Measurements from ENCODE around the gene P4HA3.

Gene P4HA3

DNA sequence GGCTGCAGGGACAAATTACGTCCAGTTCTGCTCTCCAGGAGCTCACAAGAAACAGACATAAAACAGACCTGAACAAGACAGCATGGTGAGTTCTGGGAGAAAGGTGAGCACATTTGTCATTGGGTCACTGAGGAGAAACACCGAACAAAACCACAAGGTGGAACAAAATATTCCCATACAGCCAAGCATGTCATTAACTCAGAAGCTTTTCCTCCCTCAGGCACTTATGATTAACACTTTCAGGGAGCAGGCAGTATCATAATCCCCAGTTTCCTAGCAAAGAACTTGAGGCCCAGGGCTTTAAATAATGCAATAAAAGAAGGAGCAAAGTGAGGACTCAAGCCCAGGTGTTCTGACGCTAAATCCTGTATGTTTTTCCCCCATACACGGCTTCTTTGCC, 43.0 kb downstream of the P4HA3 start:
- in situ Hi-C loops (cut with MboI; ENCODE audit: low sequenced_read_pairs), result no loop called here

- in situ Hi-C loops (cut with MboI; ENCODE audit: low sequenced_read_pairs), result no loop called here
Measured at GRCh38 chr11:74267014-74267413, 44.4 kb downstream of the P4HA3 start.

GRCh38 chr11:74265256-74265655, 46.2 kb downstream of the P4HA3 start:
- in situ Hi-C loops (cut with MboI; ENCODE audit: low sequenced_read_pairs), result no loop called here

DNA sequence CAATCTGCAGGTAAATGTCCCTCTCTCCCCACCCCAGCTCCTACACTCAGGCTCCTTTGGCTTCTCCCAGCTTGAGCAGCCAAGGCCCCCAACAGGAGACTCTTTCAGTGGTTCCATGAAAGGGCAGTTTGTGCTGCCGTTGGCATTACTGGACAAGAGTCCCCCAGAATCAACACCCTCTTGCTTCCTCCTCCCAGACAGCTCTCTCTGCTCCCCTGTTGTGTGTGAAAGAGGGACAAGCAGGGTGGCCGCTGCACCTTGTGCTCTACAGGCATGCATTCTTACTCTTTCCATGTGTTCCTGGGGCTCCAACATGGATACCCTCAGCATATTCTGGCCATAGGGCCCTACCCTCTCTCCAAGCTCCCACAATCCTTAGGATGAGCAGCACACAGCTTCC, 48.7 kb downstream of the P4HA3 start:
- in situ Hi-C loops (cut with MboI; ENCODE audit: low sequenced_read_pairs), result no loop called here

DNA sequence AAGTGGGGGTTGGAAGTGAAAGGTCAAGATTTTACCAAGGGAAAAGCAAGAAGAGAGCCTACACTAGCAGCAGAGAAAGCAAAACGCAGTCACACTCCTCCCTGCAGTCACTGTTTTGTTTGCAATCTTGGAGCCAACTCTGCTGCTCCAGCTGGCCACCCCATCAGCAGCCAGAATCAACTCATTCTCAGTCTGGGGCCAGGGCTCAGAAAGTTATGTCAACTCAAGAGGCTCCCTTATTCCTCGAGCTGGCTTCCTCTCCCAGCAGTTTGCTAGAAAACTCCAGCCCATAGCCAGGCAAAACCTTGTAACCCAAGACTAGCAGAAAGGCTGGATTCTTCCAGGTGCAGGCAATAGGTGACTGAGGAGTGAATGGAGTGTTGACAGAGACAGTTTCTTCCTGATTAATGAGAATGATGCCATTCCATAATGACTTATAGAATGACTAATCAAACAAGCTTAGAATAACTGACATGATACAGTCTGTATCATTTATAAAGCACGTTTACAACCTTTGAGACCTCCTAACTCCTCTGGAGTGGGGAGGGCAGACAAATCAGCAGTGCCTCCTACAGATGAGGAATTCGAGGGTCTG, 53.4 kb downstream of the P4HA3 start:
- in situ Hi-C loops (cut with MboI; ENCODE audit: low sequenced_read_pairs), result no loop called here

DNA sequence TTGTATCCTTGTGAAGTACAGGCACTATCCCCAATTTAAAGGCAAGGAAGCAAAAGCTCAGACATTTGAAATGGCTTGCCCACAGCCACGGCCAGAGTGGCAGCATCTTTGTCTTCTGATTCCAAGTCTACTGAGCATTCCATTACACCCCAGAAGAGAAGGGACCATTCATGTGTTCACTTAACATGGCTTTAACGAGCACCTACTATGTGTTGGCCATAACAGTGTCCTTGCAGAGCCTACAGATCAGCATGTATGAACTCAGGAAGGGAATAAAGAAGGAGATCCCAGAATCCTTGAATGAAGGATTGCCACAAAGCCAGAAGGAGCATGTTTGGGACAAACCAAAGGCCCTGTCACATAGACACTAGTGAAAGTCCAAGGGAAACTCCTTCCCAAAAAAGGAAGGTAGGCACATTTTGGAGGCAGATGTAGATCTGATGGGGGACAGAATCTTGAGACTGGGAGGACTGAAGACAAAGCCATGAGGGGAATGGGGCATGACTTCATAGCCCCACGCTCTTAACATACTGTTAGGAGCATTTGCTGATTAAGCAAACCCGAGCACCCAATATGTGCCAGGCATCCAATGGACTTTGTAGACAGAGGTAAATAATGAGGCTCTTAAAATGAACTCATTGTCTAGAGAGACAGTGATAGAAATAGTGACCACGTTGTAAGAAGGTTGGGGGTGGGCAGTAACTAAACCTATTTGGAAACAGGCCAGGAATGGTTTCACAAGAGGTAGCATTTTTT, 54.9 kb downstream of the P4HA3 start:
- in situ Hi-C loops (cut with MboI; ENCODE audit: low sequenced_read_pairs), result no loop called here

DNA sequence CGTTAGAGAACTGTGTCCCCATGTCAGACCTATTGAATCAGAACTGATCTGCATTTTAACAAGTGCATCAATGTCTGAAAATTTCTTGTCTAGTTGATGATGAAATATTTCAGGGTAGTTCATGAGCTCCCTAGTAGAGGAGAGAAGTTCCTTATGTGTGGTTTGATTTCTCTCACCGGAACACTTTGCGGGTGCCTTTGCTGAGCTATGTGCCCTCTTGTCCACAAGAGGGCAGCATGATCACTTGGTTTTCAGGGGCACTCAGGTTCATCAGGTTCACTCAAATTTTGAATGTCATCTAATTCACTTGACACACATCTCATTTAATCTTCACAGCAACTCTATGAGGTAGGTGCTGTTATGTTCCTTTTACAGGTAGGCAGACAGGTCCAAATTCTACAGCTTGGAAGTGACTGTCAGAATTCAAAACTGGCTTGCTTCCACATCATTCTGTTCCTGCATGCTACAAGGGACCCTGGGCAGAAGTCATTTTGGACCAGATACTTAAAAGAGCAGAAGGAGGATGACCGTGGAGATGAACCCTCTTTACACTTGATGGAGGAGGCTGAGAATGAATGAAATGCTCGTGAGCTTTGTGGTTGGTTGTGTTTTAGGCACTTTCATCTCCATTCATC, 55.6 kb downstream of the P4HA3 start:
- in situ Hi-C loops (cut with MboI; ENCODE audit: low sequenced_read_pairs), result no loop called here

DNA sequence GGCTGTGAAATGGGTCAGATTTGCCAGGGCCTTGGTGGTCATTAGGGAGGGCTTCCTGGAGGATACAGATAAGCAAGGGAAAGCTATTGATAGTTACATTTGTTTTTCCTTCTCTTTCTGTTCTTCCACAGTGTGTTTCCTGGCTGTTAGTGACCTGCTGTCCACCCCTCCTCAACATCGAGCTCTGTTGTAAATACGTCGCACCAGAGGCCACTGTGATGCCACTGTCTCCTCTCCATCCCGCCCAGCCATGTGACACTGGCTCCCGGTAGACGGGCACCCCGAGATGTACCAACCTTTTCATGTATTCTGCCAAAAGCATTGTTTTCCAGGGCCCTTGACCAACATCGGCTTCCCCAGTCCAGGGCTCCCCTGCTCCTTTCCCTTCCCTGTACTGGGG, 58.1 kb downstream of the P4HA3 start:
- in situ Hi-C loops (cut with MboI; ENCODE audit: low sequenced_read_pairs), result no loop called here

GRCh38 chr11:74249496-74249895, 61.9 kb downstream of the P4HA3 start:
- in situ Hi-C loops (cut with MboI; ENCODE audit: low sequenced_read_pairs), result no loop called here

DNA sequence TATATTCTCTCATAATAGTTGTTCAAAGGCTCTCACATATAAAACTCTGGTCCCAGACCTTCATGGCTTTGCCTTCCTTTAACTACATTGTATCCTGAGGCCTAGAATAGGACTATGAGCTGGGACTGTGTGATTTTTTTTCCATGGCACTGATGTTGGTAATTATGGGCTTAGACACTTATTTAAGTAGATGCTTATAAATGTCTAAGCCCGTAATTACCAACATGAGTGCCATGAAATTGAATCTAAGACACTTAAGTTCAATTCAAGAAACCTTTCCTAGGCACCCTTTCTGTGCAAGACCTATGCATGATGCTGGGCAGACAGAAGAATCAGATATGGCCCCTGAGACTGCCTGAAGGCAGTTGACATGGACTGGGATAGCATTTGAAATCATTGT, 63.0 kb downstream of the P4HA3 start:
- in situ Hi-C loops (cut with MboI; ENCODE audit: low sequenced_read_pairs), result no loop called here

DNA sequence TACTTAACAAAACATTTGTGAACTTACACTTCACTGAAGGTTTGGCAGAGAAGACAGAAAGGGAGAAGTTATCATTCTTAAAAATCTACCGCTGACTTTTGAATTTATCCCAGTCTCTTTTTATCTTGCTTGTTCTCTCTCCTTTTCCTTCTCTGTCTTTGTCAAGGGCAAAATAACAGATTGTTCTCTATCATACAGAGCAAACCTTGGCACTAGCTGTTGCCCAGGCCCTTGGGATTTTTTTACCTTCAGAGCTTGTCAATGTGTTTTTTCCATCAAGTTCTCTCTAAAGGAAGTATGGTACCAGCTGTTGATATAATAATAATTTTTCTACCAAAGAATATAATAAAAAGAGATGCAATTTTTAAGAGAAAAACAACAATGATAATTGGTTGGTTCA, 73.2 kb downstream of the P4HA3 start:
- in situ Hi-C loops (cut with MboI; ENCODE audit: low sequenced_read_pairs), result no loop called here

DNA sequence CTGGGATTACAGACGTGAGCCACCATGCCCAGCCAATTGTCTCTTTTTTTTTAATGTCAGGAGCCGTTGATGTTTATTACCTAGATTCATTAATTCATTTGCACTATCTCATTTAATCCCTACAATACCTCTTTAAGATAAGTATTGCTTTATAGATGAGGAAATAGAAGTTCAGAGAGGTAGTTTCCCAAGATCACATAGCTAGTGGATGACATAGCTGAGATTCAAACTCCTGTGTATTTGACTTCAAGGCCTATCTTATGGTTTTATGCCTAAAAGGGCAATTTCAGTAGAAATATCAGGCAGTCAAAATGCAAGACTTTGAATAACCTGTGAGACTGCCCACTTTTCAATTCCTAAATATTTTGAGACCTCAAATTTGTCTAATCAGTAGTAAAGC, 73.9 kb downstream of the P4HA3 start:
- in situ Hi-C loops (cut with MboI; ENCODE audit: low sequenced_read_pairs), result no loop called here

GRCh38 chr11:74235121-74235520, 76.3 kb downstream of the P4HA3 start:
- in situ Hi-C loops (cut with MboI; ENCODE audit: low sequenced_read_pairs), result no loop called here

GRCh38 chr11:74233683-74234082, 77.8 kb downstream of the P4HA3 start:
- in situ Hi-C loops (cut with MboI; ENCODE audit: low sequenced_read_pairs), result no loop called here

DNA sequence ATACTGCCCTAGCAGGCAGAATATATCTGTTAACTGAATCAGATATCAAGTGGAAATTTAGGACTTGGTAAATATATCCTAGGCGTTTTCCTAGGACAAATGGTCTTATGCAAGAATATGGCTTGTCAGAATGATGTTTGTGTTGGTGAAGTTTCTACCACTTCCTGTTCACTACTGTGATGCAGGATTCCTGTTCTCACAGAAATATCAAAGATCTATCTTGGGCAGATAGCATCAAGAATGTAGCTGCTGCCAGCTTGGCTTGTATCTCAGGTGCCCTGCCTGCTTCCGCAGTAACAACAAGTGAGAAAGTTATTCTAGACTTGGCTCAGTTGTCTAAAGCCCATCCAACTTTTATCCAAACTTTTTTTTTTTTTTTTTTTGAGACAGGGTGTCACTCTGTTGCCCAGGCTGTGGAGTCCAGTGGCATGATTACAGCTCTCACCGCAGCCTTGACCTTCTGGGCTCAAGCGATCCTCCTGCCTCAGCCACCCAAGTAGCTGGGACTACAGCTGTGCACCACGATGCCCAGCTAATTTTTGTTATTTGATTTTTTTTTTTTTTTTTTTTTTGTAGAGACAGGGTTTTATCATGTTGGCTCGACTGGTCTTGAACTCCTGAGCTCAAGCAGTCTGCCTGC, 79.0 kb downstream of the P4HA3 start:
- in situ Hi-C loops (cut with MboI; ENCODE audit: low sequenced_read_pairs), result no loop called here

DNA sequence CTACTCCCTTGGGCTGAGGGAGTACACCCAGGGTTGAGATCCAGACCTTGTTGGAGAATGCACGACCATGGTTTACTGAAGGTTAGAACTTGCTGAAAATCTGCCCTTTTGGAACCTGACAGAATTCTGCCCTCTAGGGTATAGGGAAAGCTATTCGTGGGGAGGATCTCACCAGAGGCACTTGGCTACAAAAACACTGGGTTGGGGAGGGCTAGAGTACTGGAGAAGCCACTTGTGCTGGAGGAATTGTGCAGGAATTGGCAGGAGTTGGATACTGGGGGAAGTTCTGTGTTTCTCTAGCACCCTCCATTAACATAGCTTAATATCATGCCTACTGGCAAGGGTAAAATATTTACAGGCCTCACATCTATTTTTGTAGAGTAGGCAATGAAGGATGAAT, 84.5 kb downstream of the P4HA3 start:
- in situ Hi-C loops (cut with MboI; ENCODE audit: low sequenced_read_pairs), result no loop called here

GRCh38 chr11:74225565-74225964, 85.9 kb downstream of the P4HA3 start:
- in situ Hi-C loops (cut with MboI; ENCODE audit: low sequenced_read_pairs), result no loop called here

DNA sequence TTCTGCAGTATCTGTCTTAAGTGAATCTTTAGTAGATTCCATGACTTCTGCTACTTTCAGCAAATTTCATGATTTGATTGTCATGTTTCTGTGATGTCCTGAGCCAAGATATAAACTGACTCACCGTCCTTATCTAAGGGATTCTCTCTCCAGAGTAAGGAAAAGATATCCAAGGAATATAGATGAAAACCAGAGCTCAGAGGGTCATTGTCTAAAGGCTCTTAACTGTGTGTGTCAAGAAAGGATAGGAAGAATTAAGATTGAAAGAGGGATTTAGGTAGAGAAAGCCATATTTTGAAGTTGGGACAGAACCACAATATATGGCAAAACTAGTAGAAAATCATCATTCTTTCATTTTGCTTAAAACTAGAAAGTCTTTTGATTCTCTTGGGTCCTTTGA, 89.6 kb downstream of the P4HA3 start:
- in situ Hi-C loops (cut with MboI; ENCODE audit: low sequenced_read_pairs), result no loop called here

GRCh38 chr11:74220376-74220775, 91.1 kb downstream of the P4HA3 start:
- in situ Hi-C loops (cut with MboI; ENCODE audit: low sequenced_read_pairs), result no loop called here
